ENCODE results near the gene PPP1R15A. TPM values are rescaled to one million over a fixed set of nuclear protein-coding genes. Genes with fewer than 3 reads are reported as not detected.
"Not testable (repeated sequence)": the region's sequence is repeated elsewhere in the genome, so short reads cannot be mapped to it uniquely, and the experiment has no call there.

PPP1R15A gene
- total and polyA plus RNA-seq, 7 experiments from 2014 or later: 23.0 to 1,030 (median 66.8) TPM

DNA sequence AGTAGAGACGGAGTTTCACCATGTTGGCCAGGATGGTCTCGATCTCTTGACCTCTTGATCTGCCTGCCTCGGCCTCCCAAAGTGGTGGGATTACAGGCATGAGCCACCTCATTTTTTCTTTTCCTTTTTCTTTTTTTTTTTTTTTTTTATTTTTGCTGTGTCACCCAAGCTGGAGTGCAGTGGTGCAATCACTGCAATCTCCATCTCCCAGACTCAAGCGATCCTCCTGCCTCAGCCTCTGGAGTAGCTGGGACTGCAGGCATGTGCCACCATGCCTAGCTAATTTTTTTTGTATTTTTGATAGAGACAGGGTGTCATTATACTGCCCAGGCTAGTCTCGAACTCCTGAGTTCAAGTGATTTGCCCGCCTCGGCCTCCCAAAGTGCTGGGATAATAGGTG is 30.1 kb downstream of the PPP1R15A start:
- H3K9me3 Mint-ChIP-seq; ATAC-seq; POLR2A ChIA-PET; H3K27me3 Mint-ChIP-seq; DNase-seq; H3K27ac ChIP-seq (ENCODE audit: low read depth, low read length); H3K9me3 ChIP-seq (ENCODE audit: control insufficient read depth in 2 of 3, low read length in 3 of 3); H3K4me3 ChIP-seq (ENCODE audit: low read length); H3K27me3 ChIP-seq (ENCODE audit: control insufficient read depth in 2 of 2, insufficient read depth in 2 of 2, low read length in 2 of 2): not testable (repeated sequence)
- intact Hi-C loops (cut with micrococcal nuclease): loop anchor here in 1 of 2 donors (5.0 kb wide), 1 partner anchor 65 kb away; the partner anchor contains the start of gene HSD17B14
- H3K4me1 Mint-ChIP-seq: peaks cover 14 to 31% (median 25%) of the 10 kb centered on the region in 7 donors
- peak overlapping the region in 3 of 9 donors; percentile 2 to 100 (median 8) for H3K27ac Mint-ChIP-seq
- H3K36me3 Mint-ChIP-seq: peaks cover 0 to 35% (median 12%) of the 10 kb centered on the region in 5 donors
- peaks cover 11 to 12% of the 10 kb centered on the region in 2 donors for H3K4me1 ChIP-seq (ENCODE audit: control insufficient read depth in 2 of 2, insufficient read depth in 2 of 2, low read length in 2 of 2)
- H3K4me3 Mint-ChIP-seq: peak overlapping the region in 6 of 10 donors; percentile 15 to 66 (median 34)
- CTCF ChIA-PET: interaction anchor here (1.6 kb wide), 1 partner anchor 30 kb away, joined by 4 read pairs; no protein-coding TSS in a partner anchor
- H3K36me3 ChIP-seq (ENCODE audit: control insufficient read depth in 2 of 3, insufficient read depth in 3 of 3, low read length in 3 of 3): peaks cover 4 to 38% (median 8%) of the 10 kb centered on the region in 3 experiments

DNA sequence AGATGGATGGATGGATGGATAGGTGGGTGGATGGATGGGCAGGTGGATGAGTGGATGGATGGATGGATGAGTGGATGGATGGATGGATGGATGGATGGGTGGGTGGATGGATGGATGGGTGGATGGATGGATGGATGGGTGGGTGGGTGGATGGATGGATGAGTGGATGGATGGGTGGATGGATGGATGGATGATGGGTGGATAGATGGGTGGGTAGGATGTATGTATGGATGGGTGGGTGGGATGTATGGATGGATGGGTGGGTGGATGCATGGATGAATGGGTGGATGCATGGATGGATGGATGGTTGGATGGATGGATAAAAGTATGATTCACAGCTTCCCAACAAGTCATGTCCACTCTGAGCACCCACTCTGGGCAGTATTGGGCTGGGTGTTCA is 31.6 kb downstream of the PPP1R15A start:
- H3K4me1 Mint-ChIP-seq: peaks cover 14 to 31% (median 27%) of the 10 kb centered on the region in 7 donors
- H3K27me3 Mint-ChIP-seq; H3K9me3 ChIP-seq (ENCODE audit: control insufficient read depth in 2 of 3, low read length in 3 of 3); DNase-seq; H3K4me3 ChIP-seq (ENCODE audit: low read length); POLR2A ChIA-PET; H3K27ac ChIP-seq (ENCODE audit: low read depth, low read length); ATAC-seq; H3K9me3 Mint-ChIP-seq; H3K27me3 ChIP-seq (ENCODE audit: control insufficient read depth in 2 of 2, insufficient read depth in 2 of 2, low read length in 2 of 2); CTCF ChIA-PET: not testable (repeated sequence)
- Histone ChIP-seq H3K4me1 (ENCODE audit: control insufficient read depth in 2 of 2, insufficient read depth in 2 of 2, low read length in 2 of 2) (peaks cover 11 to 12% of the 10 kb centered on the region in 2 donors), H3K36me3 (ENCODE audit: control insufficient read depth in 2 of 3, insufficient read depth in 3 of 3, low read length in 3 of 3) (peaks cover 4 to 52% (median 8%) of the 10 kb centered on the region in 3 experiments)
- peaks cover 0 to 40% (median 17%) of the 10 kb centered on the region in 5 donors for H3K36me3 Mint-ChIP-seq
- peak overlapping the region in 1 of 9 donors; percentile 32 for H3K27ac Mint-ChIP-seq
- intact Hi-C loops (cut with micrococcal nuclease): loop anchor here in 1 of 2 donors (5.0 kb wide), 1 partner anchor 66 kb away; the partner anchor contains the start of gene HSD17B14
- peak overlapping the region in 1 of 10 donors; percentile 7 for H3K4me3 Mint-ChIP-seq

DNA sequence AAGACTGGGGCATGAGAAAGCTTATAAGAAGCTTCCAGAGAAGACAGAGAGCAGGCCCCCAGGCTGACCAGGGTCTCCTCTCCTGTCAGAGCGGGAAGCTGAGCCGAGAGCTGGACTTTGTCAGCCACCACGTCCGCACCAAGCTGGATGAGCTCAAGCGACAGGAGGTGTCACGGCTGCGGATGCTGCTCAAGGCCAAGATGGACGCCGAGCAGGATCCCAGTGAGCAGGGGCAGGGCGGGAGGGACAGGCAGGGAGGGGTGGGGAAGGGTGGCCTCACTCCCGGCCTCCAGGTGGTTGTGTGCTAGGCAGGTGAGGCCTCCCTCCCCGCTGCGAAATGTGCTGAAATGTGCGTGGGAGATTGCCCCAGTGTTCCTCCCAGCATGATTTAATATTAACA is 33.4 kb downstream of the PPP1R15A start:
- Histone ChIP-seq H3K4me1 (ENCODE audit: control insufficient read depth in 2 of 2, insufficient read depth in 2 of 2, low read length in 2 of 2) (peaks cover 8 to 11% of the 10 kb centered on the region in 2 donors), H3K36me3 (ENCODE audit: control insufficient read depth in 2 of 3, insufficient read depth in 3 of 3, low read length in 3 of 3) (peaks cover 5 to 64% (median 8%) of the 10 kb centered on the region in 3 experiments), H3K27me3 (ENCODE audit: control insufficient read depth in 2 of 2, insufficient read depth in 2 of 2, low read length in 2 of 2) (no peaks in the 10 kb centered on the region), H3K27ac (ENCODE audit: low read depth, low read length) (no peak overlapping the region), H3K9me3 (ENCODE audit: control insufficient read depth in 2 of 3, low read length in 3 of 3) (no peaks in the 10 kb centered on the region), H3K4me3 (ENCODE audit: low read length) (no peak overlapping the region)
- Mint-ChIP-seq H3K27me3 (no peaks in the 10 kb centered on the region), H3K4me1 (peaks cover 7 to 23% (median 18%) of the 10 kb centered on the region in 7 donors), H3K36me3 (peaks cover 0 to 44% (median 21%) of the 10 kb centered on the region in 5 donors), H3K27ac (no peak overlapping the region), H3K4me3 (no peak overlapping the region), H3K9me3 (no peaks in the 10 kb centered on the region)
- ChIA-PET CTCF (no interaction called here), POLR2A (interaction anchor here (0.5 kb wide), 1 partner anchor 26 kb away, joined by 3 read pairs; no protein-coding TSS in a partner anchor)
- ATAC-seq (no peak), DNase-seq (no peak)
- intact Hi-C loops (cut with micrococcal nuclease): no loop called here

DNA sequence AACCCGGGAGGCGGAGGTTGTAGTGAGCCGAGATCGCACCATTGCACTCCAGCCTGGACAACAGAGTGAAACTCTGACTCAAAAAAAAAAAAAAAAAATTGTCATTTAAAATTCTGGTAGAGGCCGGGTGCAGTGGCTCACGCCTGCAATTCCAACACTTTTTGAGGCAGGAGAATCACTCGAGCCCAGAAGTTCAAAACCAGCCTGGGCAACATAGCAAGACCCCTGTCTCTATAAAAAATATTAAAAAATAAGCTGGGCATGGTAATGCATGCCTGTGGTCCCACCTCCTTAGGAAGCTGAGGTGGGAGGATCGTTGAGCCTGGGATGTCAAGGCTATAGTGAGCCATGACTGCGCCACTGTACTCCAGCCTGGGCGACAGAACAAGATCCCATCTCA is 34.1 kb downstream of the PPP1R15A start:
- Mint-ChIP-seq H3K27ac (no peak overlapping the region), H3K4me3 (no peak overlapping the region), H3K9me3 (no peaks in the 10 kb centered on the region), H3K4me1 (peaks cover under 1 to 20% (median 12%) of the 10 kb centered on the region in 7 donors), H3K27me3 (no peaks in the 10 kb centered on the region), H3K36me3 (peaks cover 0 to 46% (median 21%) of the 10 kb centered on the region in 5 donors)
- ChIA-PET CTCF (no interaction called here), POLR2A (interaction anchor here (0.8 to 1.3 kb wide), 2 partner anchors 10 to 576 kb away, joined by 3 read pairs; no protein-coding TSS in a partner anchor)
- Histone ChIP-seq H3K9me3 (ENCODE audit: control insufficient read depth in 2 of 3, low read length in 3 of 3) (no peaks in the 10 kb centered on the region), H3K4me1 (ENCODE audit: control insufficient read depth in 2 of 2, insufficient read depth in 2 of 2, low read length in 2 of 2) (peaks cover 5% of the 10 kb centered on the region in 2 donors), H3K27ac (ENCODE audit: low read depth, low read length) (no peak overlapping the region), H3K4me3 (ENCODE audit: low read length) (no peak overlapping the region), H3K36me3 (ENCODE audit: control insufficient read depth in 2 of 3, insufficient read depth in 3 of 3, low read length in 3 of 3) (peaks cover 9 to 71% (median 14%) of the 10 kb centered on the region in 3 experiments), H3K27me3 (ENCODE audit: control insufficient read depth in 2 of 2, insufficient read depth in 2 of 2, low read length in 2 of 2) (no peaks in the 10 kb centered on the region)
- no peak for DNase-seq
- intact Hi-C loops (cut with micrococcal nuclease): no loop called here
- ATAC-seq: no peak

DNA sequence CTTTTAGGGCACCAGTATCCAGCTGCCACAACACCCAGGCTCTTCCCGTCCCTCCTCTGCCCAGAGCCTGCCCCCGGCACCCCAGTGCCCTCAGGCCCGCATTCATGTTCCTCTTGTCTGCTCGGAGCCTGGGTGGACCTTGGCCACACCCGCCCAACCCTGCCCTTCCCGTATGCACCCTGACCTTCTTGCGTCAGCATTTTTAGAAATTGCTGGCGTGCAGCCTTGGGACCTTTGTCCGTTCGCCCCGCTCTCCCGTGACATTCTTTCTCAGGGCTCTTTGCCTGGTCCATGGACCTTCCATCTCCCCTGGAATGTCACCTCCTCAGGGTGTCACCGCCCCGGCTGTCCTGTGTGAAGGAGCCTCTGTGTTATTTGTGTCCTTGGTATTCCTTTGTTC is 35.5 kb downstream of the PPP1R15A start:
- peak; percentile 40 for ATAC-seq
- Mint-ChIP-seq H3K4me1 (peaks cover 0 to 9% (median 1%) of the 10 kb centered on the region in 7 donors), H3K27me3 (no peaks in the 10 kb centered on the region), H3K9me3 (no peaks in the 10 kb centered on the region), H3K27ac (no peak overlapping the region), H3K36me3 (peaks cover 0 to 48% (median 22%) of the 10 kb centered on the region in 5 donors), H3K4me3 (no peak overlapping the region)
- CTCF ChIA-PET: no interaction called here
- DNase-seq: no peak
- POLR2A ChIA-PET: no interaction called here
- H3K27me3 ChIP-seq (ENCODE audit: control insufficient read depth in 2 of 2, insufficient read depth in 2 of 2, low read length in 2 of 2): no peaks in the 10 kb centered on the region
- no peak overlapping the region for H3K4me3 ChIP-seq (ENCODE audit: low read length)
- no peaks in the 10 kb centered on the region for H3K4me1 ChIP-seq (ENCODE audit: control insufficient read depth in 2 of 2, insufficient read depth in 2 of 2, low read length in 2 of 2)
- no peak overlapping the region for H3K27ac ChIP-seq (ENCODE audit: low read depth, low read length)
- intact Hi-C loops (cut with micrococcal nuclease): no loop called here
- H3K36me3 ChIP-seq (ENCODE audit: control insufficient read depth in 2 of 3, insufficient read depth in 3 of 3, low read length in 3 of 3): peaks cover 9 to 81% (median 22%) of the 10 kb centered on the region in 3 experiments
- H3K9me3 ChIP-seq (ENCODE audit: control insufficient read depth in 2 of 3, low read length in 3 of 3): no peaks in the 10 kb centered on the region

DNA sequence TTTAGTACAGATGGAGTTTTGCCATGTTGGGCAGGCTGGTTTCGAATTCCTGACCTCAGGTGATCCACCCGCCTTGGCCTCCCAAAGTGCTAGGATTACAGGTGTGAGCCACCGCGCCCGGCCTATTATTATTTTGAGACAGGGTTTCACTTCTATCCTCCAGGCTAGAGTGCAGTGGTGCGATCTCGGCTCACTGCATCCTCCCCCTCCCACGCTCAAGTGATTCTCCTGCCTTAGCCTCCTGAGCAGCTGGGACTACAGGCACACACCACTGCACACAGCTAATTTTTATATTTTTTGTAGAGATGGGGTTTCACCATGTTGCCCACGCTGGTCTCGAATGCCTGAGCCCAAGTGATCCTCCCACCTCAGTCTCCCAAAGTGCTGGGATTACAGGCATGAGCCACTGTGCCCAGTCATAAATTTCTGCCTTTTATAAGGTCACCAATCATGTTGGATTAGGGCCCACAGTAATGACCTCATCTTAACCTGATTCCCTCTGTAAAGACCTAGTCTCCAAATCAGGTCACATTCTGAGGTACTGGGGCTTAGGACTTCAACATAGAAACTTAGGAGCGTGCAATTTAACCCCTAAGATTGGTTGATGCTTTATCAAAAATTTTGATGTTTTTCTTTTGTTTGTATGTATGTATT is 37.3 kb downstream of the PPP1R15A start:
- peaks cover 9 to 91% (median 30%) of the 10 kb centered on the region in 3 experiments for H3K36me3 ChIP-seq (ENCODE audit: control insufficient read depth in 2 of 3, insufficient read depth in 3 of 3, low read length in 3 of 3)
- H3K27me3 Mint-ChIP-seq; H3K4me3 Mint-ChIP-seq; H3K4me1 Mint-ChIP-seq; intact Hi-C loops (cut with micrococcal nuclease); DNase-seq; H3K9me3 ChIP-seq (ENCODE audit: control insufficient read depth in 2 of 3, low read length in 3 of 3); H3K27me3 ChIP-seq (ENCODE audit: control insufficient read depth in 2 of 2, insufficient read depth in 2 of 2, low read length in 2 of 2); H3K4me3 ChIP-seq (ENCODE audit: low read length); H3K27ac Mint-ChIP-seq; CTCF ChIA-PET; H3K27ac ChIP-seq (ENCODE audit: low read depth, low read length); H3K4me1 ChIP-seq (ENCODE audit: control insufficient read depth in 2 of 2, insufficient read depth in 2 of 2, low read length in 2 of 2); H3K9me3 Mint-ChIP-seq; ATAC-seq: not testable (repeated sequence)
- H3K36me3 Mint-ChIP-seq: peaks cover 0 to 60% (median 33%) of the 10 kb centered on the region in 5 donors
- POLR2A ChIA-PET: interaction anchor here (0.6 kb wide), 1 partner anchor 49 kb away, joined by 3 read pairs; no protein-coding TSS in a partner anchor

All from naive thymus-derived CD4-positive, alpha-beta T cell (primary cell).